ENCODE data around the gene KRT28. TPM values are rescaled to one million over a fixed set of nuclear protein-coding genes. Genes with fewer than 3 reads are reported as not detected.

The KRT28 gene
- total and polyA plus RNA-seq, 2 experiments from 2014 or later: not detected

- TF ChIP-seq, protein P1, sequence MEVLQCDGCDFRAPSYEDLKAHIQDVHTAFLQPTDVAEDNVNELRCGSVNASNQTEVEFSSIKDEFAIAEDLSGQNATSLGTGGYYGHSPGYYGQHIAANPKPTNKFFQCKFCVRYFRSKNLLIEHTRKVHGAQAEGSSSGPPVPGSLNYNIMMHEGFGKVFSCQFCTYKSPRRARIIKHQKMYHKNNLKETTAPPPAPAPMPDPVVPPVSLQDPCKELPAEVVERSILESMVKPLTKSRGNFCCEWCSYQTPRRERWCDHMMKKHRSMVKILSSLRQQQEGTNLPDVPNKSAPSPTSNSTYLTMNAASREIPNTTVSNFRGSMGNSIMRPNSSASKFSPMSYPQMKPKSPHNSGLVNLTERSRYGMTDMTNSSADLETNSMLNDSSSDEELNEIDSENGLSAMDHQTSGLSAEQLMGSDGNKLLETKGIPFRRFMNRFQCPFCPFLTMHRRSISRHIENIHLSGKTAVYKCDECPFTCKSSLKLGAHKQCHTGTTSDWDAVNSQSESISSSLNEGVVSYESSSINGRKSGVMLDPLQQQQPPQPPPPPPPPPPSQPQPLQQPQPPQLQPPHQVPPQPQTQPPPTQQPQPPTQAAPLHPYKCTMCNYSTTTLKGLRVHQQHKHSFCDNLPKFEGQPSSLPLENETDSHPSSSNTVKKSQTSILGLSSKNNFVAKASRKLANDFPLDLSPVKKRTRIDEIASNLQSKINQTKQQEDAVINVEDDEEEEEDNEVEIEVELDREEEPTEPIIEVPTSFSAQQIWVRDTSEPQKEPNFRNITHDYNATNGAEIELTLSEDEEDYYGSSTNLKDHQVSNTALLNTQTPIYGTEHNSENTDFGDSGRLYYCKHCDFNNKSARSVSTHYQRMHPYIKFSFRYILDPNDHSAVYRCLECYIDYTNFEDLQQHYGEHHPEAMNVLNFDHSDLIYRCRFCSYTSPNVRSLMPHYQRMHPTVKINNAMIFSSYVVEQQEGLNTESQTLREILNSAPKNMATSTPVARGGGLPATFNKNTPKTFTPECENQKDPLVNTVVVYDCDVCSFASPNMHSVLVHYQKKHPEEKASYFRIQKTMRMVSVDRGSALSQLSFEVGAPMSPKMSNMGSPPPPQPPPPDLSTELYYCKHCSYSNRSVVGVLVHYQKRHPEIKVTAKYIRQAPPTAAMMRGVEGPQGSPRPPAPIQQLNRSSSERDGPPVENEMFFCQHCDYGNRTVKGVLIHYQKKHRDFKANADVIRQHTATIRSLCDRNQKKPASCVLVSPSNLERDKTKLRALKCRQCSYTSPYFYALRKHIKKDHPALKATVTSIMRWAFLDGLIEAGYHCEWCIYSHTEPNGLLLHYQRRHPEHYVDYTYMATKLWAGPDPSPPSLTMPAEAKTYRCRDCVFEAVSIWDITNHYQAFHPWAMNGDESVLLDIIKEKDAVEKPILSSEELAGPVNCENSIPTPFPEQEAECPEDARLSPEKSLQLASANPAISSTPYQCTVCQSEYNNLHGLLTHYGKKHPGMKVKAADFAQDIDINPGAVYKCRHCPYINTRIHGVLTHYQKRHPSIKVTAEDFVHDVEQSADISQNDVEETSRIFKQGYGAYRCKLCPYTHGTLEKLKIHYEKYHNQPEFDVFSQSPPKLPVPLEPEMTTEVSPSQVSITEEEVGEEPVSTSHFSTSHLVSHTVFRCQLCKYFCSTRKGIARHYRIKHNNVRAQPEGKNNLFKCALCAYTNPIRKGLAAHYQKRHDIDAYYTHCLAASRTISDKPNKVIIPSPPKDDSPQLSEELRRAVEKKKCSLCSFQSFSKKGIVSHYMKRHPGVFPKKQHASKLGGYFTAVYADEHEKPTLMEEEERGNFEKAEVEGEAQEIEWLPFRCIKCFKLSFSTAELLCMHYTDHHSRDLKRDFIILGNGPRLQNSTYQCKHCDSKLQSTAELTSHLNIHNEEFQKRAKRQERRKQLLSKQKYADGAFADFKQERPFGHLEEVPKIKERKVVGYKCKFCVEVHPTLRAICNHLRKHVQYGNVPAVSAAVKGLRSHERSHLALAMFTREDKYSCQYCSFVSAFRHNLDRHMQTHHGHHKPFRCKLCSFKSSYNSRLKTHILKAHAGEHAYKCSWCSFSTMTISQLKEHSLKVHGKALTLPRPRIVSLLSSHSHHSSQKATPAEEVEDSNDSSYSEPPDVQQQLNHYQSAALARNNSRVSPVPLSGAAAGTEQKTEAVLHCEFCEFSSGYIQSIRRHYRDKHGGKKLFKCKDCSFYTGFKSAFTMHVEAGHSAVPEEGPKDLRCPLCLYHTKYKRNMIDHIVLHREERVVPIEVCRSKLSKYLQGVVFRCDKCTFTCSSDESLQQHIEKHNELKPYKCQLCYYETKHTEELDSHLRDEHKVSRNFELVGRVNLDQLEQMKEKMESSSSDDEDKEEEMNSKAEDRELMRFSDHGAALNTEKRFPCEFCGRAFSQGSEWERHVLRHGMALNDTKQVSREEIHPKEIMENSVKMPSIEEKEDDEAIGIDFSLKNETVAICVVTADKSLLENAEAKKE (CRISPR knock-in tag; IDR thresholded peaks at IDR 0.05): no peak
- TF ChIP-seq EZH2 (IDR thresholded peaks at IDR 0.05; ENCODE audit: low read depth, unreplicated experiment) (no peak), EZH2phosphoT487 (IDR thresholded peaks at IDR 0.05; ENCODE audit: unreplicated experiment) (no peak), POLR2AphosphoS5 (IDR thresholded peaks at IDR 0.05; ENCODE audit: low read depth) (no peak), JUNB (IDR thresholded peaks at IDR 0.05; ENCODE audit: unreplicated experiment) (no peak), CREB1 (CRISPR knock-in tag; IDR thresholded peaks at IDR 0.05; ENCODE audit: low read depth) (no peak), ZNF331 (CRISPR knock-in tag; IDR thresholded peaks at IDR 0.05; ENCODE audit: low read depth) (no peak)
- TF ChIP-seq, protein P2, sequence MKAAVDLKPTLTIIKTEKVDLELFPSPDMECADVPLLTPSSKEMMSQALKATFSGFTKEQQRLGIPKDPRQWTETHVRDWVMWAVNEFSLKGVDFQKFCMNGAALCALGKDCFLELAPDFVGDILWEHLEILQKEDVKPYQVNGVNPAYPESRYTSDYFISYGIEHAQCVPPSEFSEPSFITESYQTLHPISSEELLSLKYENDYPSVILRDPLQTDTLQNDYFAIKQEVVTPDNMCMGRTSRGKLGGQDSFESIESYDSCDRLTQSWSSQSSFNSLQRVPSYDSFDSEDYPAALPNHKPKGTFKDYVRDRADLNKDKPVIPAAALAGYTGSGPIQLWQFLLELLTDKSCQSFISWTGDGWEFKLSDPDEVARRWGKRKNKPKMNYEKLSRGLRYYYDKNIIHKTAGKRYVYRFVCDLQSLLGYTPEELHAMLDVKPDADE (IDR thresholded peaks at IDR 0.05): no peak
- TF ChIP-seq, protein P3, sequence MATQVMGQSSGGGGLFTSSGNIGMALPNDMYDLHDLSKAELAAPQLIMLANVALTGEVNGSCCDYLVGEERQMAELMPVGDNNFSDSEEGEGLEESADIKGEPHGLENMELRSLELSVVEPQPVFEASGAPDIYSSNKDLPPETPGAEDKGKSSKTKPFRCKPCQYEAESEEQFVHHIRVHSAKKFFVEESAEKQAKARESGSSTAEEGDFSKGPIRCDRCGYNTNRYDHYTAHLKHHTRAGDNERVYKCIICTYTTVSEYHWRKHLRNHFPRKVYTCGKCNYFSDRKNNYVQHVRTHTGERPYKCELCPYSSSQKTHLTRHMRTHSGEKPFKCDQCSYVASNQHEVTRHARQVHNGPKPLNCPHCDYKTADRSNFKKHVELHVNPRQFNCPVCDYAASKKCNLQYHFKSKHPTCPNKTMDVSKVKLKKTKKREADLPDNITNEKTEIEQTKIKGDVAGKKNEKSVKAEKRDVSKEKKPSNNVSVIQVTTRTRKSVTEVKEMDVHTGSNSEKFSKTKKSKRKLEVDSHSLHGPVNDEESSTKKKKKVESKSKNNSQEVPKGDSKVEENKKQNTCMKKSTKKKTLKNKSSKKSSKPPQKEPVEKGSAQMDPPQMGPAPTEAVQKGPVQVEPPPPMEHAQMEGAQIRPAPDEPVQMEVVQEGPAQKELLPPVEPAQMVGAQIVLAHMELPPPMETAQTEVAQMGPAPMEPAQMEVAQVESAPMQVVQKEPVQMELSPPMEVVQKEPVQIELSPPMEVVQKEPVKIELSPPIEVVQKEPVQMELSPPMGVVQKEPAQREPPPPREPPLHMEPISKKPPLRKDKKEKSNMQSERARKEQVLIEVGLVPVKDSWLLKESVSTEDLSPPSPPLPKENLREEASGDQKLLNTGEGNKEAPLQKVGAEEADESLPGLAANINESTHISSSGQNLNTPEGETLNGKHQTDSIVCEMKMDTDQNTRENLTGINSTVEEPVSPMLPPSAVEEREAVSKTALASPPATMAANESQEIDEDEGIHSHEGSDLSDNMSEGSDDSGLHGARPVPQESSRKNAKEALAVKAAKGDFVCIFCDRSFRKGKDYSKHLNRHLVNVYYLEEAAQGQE (IDR thresholded peaks at IDR 0.05; ENCODE audit: unreplicated experiment): no peak
Measured at GRCh38 chr17:40772101-40772500, 27.7 kb downstream of the KRT28 start, which contains the start of gene KRT26 (continued).

Data from GM23338 (cell line).